Inflammatory macrophage treated with lipopolysaccharide for 4 hours (primary cell): ENCODE measurements around the gene DEFB114.

ENCODE experiments used
- DNase-seq: peaks from one replicate; pipeline ENCODE4 v3.0.0-alpha.2; 2020

Gene DEFB114

GRCh38 chr6:49934770-49935169 lies 29.2 kb downstream of the DEFB114 start:
- DNase-seq: no peak

DNA sequence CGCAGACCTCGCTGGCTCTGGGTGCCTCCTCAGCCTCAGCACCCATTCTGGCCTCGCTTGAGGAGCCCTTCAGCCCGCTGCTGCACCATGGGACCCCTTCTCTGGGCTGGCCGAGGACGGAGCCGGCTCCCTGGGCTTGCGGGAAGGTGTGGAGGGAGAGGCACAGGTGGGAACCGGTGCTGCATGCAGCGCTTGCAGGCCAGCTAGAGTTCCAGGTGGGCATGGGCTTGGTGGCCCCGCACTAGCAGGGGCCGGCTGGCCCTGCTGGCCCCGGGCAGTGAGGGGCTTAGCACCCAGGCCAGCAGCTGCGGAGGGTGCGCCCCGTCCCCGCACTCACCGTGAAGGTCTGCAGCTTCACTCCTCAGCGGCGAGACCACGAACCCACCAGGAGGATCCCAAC lies 30.4 kb downstream of the DEFB114 start:
- no peak for DNase-seq

DNA sequence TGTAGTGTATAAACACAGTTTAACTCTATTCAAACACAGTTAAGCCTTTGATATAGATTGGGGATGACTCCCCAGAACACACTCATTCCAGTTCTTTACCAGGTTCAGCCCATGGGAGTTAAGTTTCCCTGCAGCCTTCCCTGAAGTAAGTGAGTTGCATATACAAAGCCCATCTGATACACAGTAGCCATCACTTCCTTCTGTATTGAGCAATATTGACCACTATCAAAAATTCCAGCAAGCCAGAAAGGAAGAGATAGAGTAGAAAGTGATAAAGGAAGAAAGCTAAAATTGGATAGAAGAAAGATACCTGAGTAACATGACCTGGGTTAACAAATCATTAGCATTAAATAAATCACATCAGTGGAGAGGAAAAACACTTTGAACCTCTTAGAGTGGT lies 34.6 kb downstream of the DEFB114 start:
- no peak for DNase-seq

GRCh38 chr6:49923826-49924225 lies 40.1 kb downstream of the DEFB114 start:
- DNase-seq: no peak

- no peak for DNase-seq
These were observed 43.9 kb downstream of the DEFB114 start for GRCh38 chr6:49919935-49920644.

DNA sequence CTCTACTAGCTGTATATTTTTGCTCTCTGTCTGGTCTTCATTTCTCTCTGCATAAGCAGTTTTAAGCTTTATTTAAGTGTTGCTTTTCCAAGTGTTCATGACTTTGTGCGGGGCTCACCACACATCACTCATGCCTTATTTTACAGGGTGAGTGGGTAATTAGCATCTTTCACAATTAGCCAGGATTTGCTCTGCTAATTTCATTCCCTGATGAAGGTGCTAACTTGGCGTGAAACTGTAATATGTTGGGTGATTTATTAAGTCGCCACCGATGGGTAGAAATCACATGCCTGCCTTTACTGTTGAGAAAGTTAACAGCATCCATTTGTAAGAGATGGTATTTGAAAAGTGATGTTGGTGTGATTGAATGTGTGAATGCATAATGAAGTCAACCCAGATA lies 44.7 kb downstream of the DEFB114 start:
- no peak for DNase-seq

GRCh38 chr6:49918787-49919186 lies 45.2 kb downstream of the DEFB114 start:
- DNase-seq: no peak

- no peak for DNase-seq
These were observed 48.9 kb downstream of the DEFB114 start for GRCh38 chr6:49915035-49915434.

- DNase-seq: no peak
These were observed 50.2 kb downstream of the DEFB114 start for GRCh38 chr6:49913636-49914375.

DNA sequence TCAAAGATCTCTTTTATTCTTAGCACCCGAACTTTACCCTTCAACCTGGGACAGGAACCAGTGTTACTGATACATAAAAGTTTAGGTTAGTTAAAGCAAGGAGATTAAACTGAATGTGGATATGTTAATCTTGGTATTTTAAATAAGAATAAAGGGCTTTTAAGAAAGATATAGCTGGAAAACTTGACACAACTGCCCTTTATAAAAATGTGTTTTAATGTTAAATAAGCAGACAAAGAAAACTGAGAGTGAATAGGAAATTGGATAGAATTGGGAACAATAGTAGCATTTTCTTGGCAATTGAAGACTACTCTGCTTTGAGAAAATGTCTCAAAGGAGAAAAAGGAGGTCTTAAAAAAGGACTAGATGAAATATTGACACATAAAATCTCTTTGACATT lies 51.8 kb downstream of the DEFB114 start:
- DNase-seq: no peak

DNA sequence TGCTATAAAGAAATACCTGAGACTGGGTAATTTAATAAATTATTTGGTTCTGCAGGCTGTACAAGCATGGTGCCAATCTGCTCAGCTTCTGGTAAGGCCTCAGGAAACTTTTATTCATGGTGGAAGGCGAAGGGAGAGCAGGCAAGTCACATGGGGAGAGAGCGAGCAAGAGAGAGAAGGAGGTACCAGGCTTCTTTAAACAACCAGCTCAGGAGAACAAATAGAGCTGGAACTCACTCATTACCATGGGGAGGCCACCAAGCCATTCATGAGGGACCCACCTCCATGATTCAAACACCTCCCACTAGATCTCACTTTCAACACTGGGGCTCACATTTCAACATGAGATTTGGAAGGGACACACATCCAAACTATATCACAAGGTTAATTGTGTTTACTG lies 52.7 kb downstream of the DEFB114 start:
- DNase-seq: no peak
